NCI-H82 treated with DMSO at 0.1 percent for 48 hours (cell line): ENCODE results near the gene RADIL.

ENCODE experiments used
- DNase-seq: peaks from one replicate; lab custom pipeline; 2025; ENCODE audit not compliant: unreplicated experiment; lab: John Stamatoyannopoulos, UW

RADIL gene

DNA sequence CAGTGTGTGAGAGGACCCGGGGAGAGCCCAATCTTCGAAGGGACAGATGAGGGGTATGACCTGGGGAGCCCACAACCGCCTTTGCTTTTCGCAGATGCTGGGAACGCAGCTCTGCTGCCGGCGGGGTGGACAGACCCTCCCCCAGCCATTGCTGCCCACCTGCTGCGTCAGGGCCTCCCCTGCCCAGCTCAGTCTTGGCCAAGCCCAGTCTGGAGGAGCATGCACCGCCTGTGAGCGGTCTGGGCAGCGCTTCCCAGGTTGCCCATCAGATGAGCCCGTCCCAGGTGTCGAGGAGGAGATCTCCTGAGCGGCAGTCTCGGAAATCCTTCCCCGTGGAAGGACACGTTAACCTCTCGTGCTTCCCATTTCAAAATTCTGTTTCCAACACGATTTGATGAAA is 125.4 kb downstream of the RADIL start:
- DNase-seq, result no peak

DNA sequence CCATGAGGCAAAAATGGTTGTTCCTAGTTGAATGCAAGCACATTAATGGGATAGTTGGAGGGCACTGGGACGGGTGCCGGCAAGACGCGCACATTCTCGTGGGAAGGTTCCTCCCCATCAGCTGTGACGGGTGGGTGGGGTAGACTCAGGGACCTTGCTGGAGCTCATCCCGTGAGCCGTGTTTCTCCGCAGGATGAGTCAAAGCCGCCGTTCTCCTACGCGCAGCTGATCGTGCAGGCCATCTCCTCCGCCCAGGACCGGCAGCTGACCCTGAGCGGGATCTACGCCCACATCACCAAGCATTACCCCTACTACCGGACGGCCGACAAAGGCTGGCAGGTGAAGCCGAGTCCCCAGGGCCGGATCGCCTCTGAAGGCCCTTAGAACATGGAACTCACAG is 128.5 kb downstream of the RADIL start:
- no peak for DNase-seq

DNA sequence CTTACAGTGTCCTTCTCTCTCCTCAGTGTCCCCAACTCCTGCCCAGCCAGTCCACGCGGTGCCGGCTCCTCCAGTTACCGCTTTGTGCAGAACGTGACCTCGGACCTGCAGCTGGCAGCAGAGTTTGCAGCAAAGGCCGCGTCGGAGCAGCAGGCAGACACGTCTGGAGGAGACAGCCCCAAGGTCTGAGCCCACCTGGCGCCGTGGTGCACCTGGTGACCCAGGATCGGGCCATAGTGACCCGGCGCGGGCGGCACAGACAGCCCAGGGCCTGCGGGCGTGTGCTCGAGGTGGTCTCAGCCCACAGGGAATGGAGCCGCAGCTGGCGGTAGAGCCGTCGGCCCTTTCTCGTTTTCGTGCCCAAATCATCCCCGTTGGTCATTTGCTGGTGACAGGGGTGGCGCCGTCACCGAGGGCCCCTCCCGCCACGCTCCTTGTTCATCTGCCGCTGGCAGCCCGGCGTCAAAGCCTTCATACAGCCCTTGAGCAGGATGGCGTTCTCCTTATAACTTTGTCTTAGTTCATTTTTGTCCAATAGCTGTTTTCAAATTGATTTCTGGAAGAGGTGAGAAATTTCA is 129.0 kb downstream of the RADIL start:
- DNase-seq, result no peak

DNA sequence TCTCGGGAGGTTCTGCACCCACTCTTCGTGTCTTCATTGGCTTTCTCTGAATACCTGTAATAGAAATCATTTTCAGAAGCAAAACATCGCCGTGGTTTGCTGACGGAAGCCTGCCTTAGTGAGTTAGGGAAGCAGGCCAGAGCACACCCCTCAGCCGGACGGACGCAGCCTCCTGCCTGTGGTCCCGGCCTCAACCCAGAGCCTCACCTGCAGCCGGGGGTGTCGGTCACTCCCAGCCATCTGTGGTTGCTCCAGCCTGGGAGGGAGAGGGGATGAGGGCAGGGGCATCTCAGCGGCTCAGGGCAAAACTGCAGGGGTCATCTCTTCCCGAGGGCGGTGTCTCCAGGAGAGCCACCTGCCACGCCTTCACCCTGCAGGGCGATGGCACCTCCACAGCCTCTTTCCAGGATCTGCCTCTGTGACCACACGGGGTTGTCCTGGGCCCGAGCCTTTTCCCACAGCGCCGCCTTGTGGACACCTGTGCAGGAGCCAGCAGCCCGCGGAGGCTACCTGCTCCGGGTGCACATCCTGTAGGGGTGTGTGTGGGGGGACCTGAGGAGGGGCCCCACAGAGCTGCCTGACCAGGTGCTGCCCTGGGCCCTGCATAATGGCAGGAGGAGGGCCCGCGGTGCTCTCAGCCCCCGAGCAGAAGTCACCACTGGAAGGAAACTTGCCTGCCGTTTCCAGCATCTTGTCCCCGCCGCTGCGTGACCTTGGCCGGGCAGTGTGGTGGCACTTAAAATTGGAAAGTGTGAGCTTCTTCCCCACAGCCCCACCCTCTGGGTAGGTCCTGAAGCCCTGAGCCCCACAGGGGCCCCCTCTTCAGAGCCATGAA is 129.7 kb downstream of the RADIL start:
- DNase-seq, result no peak

DNA sequence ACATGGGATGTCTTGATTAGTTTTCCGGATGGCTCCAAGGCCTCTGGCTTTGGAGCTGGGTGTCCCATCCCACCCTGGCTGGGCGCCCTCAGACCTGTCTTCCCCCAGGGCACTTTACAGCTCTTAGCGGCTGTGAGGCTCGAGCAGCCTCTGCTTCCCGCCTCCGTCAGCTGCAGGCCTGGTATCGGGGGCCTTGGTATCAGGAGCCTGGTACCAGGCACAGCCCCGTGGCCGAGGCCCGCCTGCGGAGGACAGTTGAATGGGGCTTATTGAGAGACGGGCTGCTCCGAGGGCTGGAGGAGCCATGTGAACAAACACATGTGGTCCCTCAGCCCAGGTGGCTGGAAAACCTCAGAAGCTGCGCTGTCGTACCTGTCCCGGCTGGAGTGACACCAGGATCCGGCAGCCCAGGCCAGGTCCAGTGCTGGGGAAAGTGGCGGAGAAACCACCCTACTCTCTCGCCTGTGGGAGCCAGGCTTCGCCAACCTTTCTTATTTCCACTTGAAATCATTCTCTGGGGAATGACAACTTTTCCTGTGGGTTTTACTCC is 132.0 kb downstream of the RADIL start:
- no peak for DNase-seq

DNA sequence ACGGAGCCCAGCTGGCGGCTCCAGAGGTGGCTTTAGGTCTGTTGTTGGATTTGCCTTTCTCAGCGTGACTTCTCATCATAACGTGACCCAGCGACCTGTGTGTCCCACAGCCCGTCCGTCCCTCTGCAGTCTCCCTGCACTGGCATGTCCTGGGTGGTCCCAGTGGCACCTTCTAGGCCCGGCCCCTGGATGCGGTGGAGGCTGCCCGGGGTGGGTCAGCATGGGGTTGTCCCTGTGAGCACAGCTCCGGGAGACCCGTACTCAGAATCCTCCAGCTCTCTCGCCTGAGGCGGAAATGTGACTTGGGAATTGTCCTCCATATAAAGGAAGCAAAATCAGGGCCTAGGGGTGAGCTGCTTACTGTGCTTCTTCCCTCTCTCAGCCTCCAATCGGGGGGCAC is 133.7 kb downstream of the RADIL start:
- no peak for DNase-seq

DNA sequence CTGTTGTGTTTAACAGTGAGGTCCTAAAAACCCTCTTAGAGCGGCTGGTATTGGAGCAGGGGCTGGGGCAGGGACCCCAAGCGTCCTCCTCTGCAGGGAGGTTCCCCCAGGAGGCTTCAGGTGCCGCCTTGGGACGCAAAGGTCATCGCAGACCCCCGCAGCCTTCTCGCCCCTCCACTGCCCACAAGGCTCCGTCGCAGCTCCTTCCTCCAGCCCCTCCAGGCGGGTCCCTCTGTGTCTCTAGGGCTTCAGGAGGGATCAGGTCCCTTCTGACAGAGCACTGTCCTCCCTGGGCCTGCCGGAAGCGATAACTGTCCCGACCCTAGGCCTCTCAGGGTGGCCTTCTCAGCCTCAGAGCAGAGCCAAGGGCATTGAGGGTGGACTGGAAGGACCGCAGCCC is 134.2 kb downstream of the RADIL start:
- no peak for DNase-seq
